ENCODE results near the gene HSD17B11. TPM values are rescaled to one million over a fixed set of nuclear protein-coding genes. Genes with fewer than 3 reads are reported as not detected.

Gene HSD17B11
- total and polyA plus RNA-seq, 2 donors (not counting 1 experiment from before 2014, with no cell fraction given): 26.5 to 62.2 TPM

- intact Hi-C loops (cut with micrococcal nuclease): no loop called here
- CTCF ChIA-PET: no interaction called here
- Histone ChIP-seq H3K9me3 (ENCODE audit: control extremely low read depth in 1 of 3, control insufficient read depth in 2 of 3, insufficient read depth in 1 of 3, low read length in 2 of 3) (no peaks in the 10 kb centered on the region), H3K27ac (ENCODE audit: low read length in 2 of 2) (no peak overlapping the region), H3K9ac (ENCODE audit: low read length) (no peak overlapping the region), H2AFZ (ENCODE audit: insufficient read depth, low read depth, low read length, poor library complexity, severe bottlenecking) (no peak overlapping the region), H3K4me2 (replicated peaks; ENCODE audit: low read depth, low read length, poor library complexity, severe bottlenecking) (no peak overlapping the region), H3K27me3 (replicated peaks in 1 of 4; ENCODE audit: control extremely low read depth in 1 of 4, control insufficient read depth in 3 of 4, insufficient read depth in 4 of 4, low read length in 3 of 4) (no peaks in the 10 kb centered on the region), H3K79me2 (ENCODE audit: control insufficient read depth, insufficient read depth, low read length) (peaks cover 63% of the 10 kb centered on the region), H4K20me1 (ENCODE audit: control insufficient read depth, insufficient read depth, low read length, poor library complexity, severe bottlenecking) (peaks cover 10% of the 10 kb centered on the region), H3K4me1 (ENCODE audit: control insufficient read depth in 2 of 2, insufficient read depth in 2 of 2, low read length in 2 of 2) (no peaks in the 10 kb centered on the region), H3K36me3 (replicated peaks in 1 of 2; ENCODE audit: control extremely low read depth in 1 of 2, control insufficient read depth in 1 of 2, extremely low read depth in 1 of 2, insufficient read depth in 2 of 2, low read length in 1 of 2) (peaks cover 0 to 2% of the 10 kb centered on the region in 2 experiments), H3K4me3 (ENCODE audit: control extremely low read depth in 1 of 5, extremely low read depth in 1 of 5, insufficient read depth in 1 of 5, low read depth in 2 of 5, low read length in 4 of 5) (no peak overlapping the region)
- Mint-ChIP-seq H3K27ac (no peak overlapping the region), H3K27me3 (no peaks in the 10 kb centered on the region), H3K9me3 (ENCODE audit: insufficient read depth) (no peaks in the 10 kb centered on the region), H3K4me3 (no peak overlapping the region), H3K4me1 (peaks cover 39% of the 10 kb centered on the region)
- WGBS (ENCODE audit: insufficient coverage): 100% methylated on average over 2 of the region's 2 CpGs
- TF ChIP-seq, protein P1, sequence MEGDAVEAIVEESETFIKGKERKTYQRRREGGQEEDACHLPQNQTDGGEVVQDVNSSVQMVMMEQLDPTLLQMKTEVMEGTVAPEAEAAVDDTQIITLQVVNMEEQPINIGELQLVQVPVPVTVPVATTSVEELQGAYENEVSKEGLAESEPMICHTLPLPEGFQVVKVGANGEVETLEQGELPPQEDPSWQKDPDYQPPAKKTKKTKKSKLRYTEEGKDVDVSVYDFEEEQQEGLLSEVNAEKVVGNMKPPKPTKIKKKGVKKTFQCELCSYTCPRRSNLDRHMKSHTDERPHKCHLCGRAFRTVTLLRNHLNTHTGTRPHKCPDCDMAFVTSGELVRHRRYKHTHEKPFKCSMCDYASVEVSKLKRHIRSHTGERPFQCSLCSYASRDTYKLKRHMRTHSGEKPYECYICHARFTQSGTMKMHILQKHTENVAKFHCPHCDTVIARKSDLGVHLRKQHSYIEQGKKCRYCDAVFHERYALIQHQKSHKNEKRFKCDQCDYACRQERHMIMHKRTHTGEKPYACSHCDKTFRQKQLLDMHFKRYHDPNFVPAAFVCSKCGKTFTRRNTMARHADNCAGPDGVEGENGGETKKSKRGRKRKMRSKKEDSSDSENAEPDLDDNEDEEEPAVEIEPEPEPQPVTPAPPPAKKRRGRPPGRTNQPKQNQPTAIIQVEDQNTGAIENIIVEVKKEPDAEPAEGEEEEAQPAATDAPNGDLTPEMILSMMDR (IDR thresholded peaks at IDR 0.05): no peak
- no peak for TF ChIP-seq EZH2 (IDR thresholded peaks at IDR 0.05; ENCODE audit: borderline replicate concordance, insufficient read depth, low read depth, low read length, poor library complexity, severe bottlenecking)
- POLR2A ChIA-PET: no interaction called here
- DNase-seq (no peak), ATAC-seq (ENCODE audit: low read depth) (no peak)
These were observed 39.0 kb upstream of the HSD17B11 start for GRCh38 chr4:87430038-87430437.

DNA sequence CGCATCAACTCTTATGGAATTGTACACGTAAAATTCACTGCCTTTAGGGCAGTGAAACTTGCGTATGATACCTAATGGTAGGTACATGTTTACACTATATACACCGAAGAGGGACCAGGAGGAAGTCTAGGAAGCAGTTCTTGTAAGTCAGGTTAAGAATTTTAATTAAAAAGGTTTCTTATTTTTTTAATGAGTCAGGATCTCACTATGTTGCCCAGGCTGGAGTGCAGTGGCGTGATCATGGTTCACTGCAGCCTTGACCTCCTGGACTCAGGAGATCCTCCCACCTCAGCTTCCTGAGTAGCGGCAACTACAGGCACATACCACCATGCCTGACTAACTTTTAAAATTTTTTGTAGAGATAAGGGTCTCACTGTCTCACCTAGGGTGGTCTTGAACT is 38.0 kb upstream of the HSD17B11 start:
- CTCF ChIA-PET: no interaction called here

More for the DNA sequence above, 38.0 kb upstream of the HSD17B11 start:
- H2AFZ ChIP-seq (ENCODE audit: insufficient read depth, low read depth, low read length, poor library complexity, severe bottlenecking): no peak overlapping the region
- no peaks in the 10 kb centered on the region for H3K9me3 ChIP-seq (ENCODE audit: control extremely low read depth in 1 of 3, control insufficient read depth in 2 of 3, insufficient read depth in 1 of 3, low read length in 2 of 3)
- ATAC-seq (ENCODE audit: low read depth) (no peak), DNase-seq (no peak)
- intact Hi-C loops (cut with micrococcal nuclease): no loop called here
- peaks cover 74% of the 10 kb centered on the region for H3K79me2 ChIP-seq (ENCODE audit: control insufficient read depth, insufficient read depth, low read length)
- Mint-ChIP-seq H3K27me3 (no peaks in the 10 kb centered on the region), H3K27ac (no peak overlapping the region), H3K4me1 (peaks cover 45% of the 10 kb centered on the region), H3K9me3 (ENCODE audit: insufficient read depth) (no peaks in the 10 kb centered on the region), H3K4me3 (no peak overlapping the region)
- no peak overlapping the region for H3K9ac ChIP-seq (ENCODE audit: low read length)
- H4K20me1 ChIP-seq (ENCODE audit: control insufficient read depth, insufficient read depth, low read length, poor library complexity, severe bottlenecking): peaks cover 10% of the 10 kb centered on the region
- POLR2A ChIA-PET: no interaction called here
- WGBS (ENCODE audit: insufficient coverage): 100% methylated on average over 1 of the region's 6 CpGs
- no peaks in the 10 kb centered on the region for H3K27me3 ChIP-seq (replicated peaks in 1 of 4; ENCODE audit: control extremely low read depth in 1 of 4, control insufficient read depth in 3 of 4, insufficient read depth in 4 of 4, low read length in 3 of 4)
- no peak overlapping the region for H3K4me2 ChIP-seq (replicated peaks; ENCODE audit: low read depth, low read length, poor library complexity, severe bottlenecking)
- H3K4me3 ChIP-seq (ENCODE audit: control extremely low read depth in 1 of 5, extremely low read depth in 1 of 5, insufficient read depth in 1 of 5, low read depth in 2 of 5, low read length in 4 of 5): no peak overlapping the region
- no peaks in the 10 kb centered on the region for H3K36me3 ChIP-seq (replicated peaks in 1 of 2; ENCODE audit: control extremely low read depth in 1 of 2, control insufficient read depth in 1 of 2, extremely low read depth in 1 of 2, insufficient read depth in 2 of 2, low read length in 1 of 2)
- H3K4me1 ChIP-seq (ENCODE audit: control insufficient read depth in 2 of 2, insufficient read depth in 2 of 2, low read length in 2 of 2): peaks cover 1 to 6% of the 10 kb centered on the region in 2 donors
- TF ChIP-seq, protein P1 (IDR thresholded peaks at IDR 0.05): no peak
- TF ChIP-seq EZH2 (IDR thresholded peaks at IDR 0.05; ENCODE audit: borderline replicate concordance, insufficient read depth, low read depth, low read length, poor library complexity, severe bottlenecking): no peak
- H3K27ac ChIP-seq (ENCODE audit: low read length in 2 of 2): no peak overlapping the region
